Osteoblast (primary cell): ENCODE measurements around the gene TNNI2. TPM values are rescaled to one million over a fixed set of nuclear protein-coding genes. Genes with fewer than 3 reads are reported as not detected.

ENCODE experiments used
- DNase-seq: peaks from one replicate; pipeline ENCODE4 v3.0.0; 2011; ENCODE audit warnings: low spot score, mixed read lengths; ENCODE audit not compliant: insufficient read length; ENCODE audit errors: missing footprints
- H2AFZ ChIP-seq: 2 replicates; pipeline ENCODE4 v1.6.0; 2011; ENCODE audit warnings: mild to moderate bottlenecking, low read length
- H3K27ac ChIP-seq: 2 replicates; pipeline ENCODE4 v1.5.1; 2011; ENCODE audit warnings: mild to moderate bottlenecking, low read depth, low read length, moderate library complexity
- H3K27me3 ChIP-seq: 2 replicates; pipeline ENCODE4 v1.6.0; 2012; ENCODE audit warnings: mild to moderate bottlenecking, control low read depth, inconsistent platforms, low read length, moderate library complexity; ENCODE audit not compliant: insufficient read depth
- H3K36me3 ChIP-seq: 2 replicates; pipeline ENCODE4 v1.5.1; 2011; ENCODE audit warnings: mild to moderate bottlenecking, low read length, control low read depth, moderate library complexity; ENCODE audit not compliant: insufficient read depth
- H3K4me1 ChIP-seq: 2 replicates; pipeline ENCODE4 v1.5.1; 2011; ENCODE audit warnings: mild to moderate bottlenecking, low read length, control low read depth, moderate library complexity; ENCODE audit not compliant: insufficient read depth
- H3K4me2 ChIP-seq: 2 replicates; pipeline ENCODE4 v1.6.0; 2011; ENCODE audit warnings: mild to moderate bottlenecking, low read length; ENCODE audit not compliant: insufficient read depth
- H3K4me3 ChIP-seq: fragments of 200-600 bp; sonication (generic); 3 replicates; pipeline ENCODE4 v1.5.1; 2012; ENCODE audit warnings: mild to moderate bottlenecking, low read length, inconsistent platforms; ENCODE audit not compliant: insufficient read depth
- H3K79me2 ChIP-seq: 2 replicates; pipeline ENCODE4 v1.6.0; 2012; ENCODE audit warnings: mild to moderate bottlenecking, low read length, control low read depth, inconsistent platforms; ENCODE audit not compliant: insufficient read depth
- H3K9me3 ChIP-seq: 2 replicates; pipeline ENCODE4 v1.5.1; 2011; ENCODE audit warnings: low read depth, low read length, control low read depth
- H4K20me1 ChIP-seq: 2 replicates; pipeline ENCODE4 v1.6.0; 2012; ENCODE audit warnings: mild to moderate bottlenecking, low read length, control low read depth; ENCODE audit not compliant: insufficient read depth
- CTCF ChIP-seq: IDR thresholded peaks from 2 replicates; pipeline ENCODE4 v1.5.1; 2011; ENCODE audit warnings: mild to moderate bottlenecking, low read depth, low read length, moderate library complexity; ENCODE audit errors: extremely low read depth
- total RNA-seq: library from RNA; depleted of rRNA; stranded (reverse); fragments of >200 nt; gene quantifications from 2 replicates; pipeline ENCODE4 v1.2.3, GENCODE V29; 2012

The TNNI2 gene
- total RNA-seq, 1 donor, result not detected

DNA sequence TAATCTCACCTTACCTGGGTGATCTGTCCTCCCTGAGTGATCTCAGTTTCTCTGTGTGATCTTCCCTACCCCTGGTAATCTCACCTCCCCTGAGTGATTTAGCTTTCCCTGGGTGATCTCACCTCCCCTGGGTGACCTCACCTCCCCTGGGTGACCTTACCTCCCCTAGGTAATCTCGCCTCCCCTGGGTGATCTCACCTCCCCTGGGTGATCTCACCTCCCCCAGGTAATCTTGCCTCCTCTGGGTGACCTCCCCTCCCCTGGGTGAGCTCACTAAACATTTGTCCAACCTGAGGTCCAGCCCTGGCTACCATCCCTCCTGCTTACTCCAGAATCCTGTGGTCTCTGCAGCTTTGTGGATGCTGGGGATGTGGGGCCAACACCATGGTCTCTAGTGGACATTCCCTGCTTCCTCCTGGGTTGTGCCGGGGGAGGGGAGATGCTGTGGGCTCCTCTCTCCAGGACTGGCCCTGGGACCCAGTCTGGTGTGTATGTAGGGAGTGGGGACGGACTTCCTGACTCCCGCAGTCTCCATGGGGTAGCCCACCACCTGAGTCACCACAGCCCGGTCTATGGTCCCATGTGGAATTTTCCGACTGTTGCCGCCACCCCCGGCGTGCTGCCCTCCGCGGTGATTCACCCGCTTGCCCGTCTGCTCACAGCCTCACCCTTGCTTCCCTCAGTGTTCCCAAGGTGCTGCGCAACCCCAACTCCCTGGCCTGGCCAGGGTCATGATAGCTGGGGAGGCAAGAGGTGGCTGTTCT lies 24.0 kb downstream of the TNNI2 start:
- Histone ChIP-seq H3K9me3 (no peaks in the 10 kb centered on the region), H3K27ac (peak overlapping the region; percentile 92), H3K4me3 (peak overlapping the region; percentile 37), H3K27me3 (no peaks in the 10 kb centered on the region), H3K36me3 (no peaks in the 10 kb centered on the region), H3K4me1 (peaks cover 32% of the 10 kb centered on the region), H3K4me2 (peak overlapping the region; percentile 74), H4K20me1 (no peaks in the 10 kb centered on the region), H3K79me2 (no peaks in the 10 kb centered on the region), H2AFZ (peak overlapping the region; percentile 74)
- no peak for TF ChIP-seq CTCF
- peak; percentile 97 for DNase-seq

DNA sequence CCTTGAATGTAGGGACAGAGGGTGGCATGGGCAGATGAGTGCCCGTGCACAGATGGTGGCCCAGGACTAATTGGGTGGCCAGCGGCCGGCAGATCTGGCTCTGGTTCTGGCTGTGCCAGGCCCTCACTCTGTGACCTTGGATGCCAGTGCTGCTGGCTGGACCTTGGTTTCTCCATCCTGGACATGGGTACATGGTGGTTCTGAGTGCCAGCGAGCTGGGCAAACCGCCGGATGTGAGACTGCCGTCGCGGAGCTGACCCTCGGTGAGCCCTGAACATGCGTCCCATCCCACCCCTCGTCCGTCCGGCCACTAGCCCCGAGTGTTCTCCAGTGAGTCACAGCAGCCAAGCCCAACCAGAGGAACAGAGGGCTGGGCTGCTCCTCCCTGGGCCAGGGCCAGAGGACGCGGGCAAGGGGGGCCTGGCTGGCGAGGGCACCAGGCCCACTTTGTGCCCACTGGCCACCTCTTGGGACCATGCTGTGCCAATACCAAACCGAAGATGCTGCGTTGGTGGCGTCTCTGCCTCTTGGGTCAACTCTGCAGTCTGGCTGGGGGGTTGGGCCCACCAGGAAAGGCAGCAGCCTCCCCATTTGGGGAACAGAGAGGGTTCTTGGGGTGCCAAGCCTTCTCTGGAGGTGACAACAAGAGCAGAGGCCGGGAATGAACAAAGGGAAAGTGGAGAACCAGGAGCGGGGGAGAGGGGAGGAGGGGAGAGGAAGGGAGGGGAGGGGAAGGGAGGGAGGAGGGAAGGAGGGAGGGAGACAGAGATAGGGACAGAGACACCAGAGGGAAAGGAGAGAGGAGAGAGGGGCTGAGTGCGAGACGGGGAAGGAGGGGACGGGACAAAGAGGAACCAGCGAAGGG lies 24.8 kb downstream of the TNNI2 start:
- peaks cover 5% of the 10 kb centered on the region for H3K27me3 ChIP-seq
- H3K4me3 ChIP-seq, result peak overlapping the region; percentile 49
- H3K27ac ChIP-seq, result peak overlapping the region; percentile 92
- peak; percentile 100 for DNase-seq
- H3K36me3 ChIP-seq, result no peaks in the 10 kb centered on the region
- H3K4me2 ChIP-seq, result peak overlapping the region; percentile 74
- no peaks in the 10 kb centered on the region for H3K79me2 ChIP-seq
- peak overlapping the region; percentile 74 for H2AFZ ChIP-seq
- no peaks in the 10 kb centered on the region for H4K20me1 ChIP-seq
- H3K4me1 ChIP-seq, result peaks cover 38% of the 10 kb centered on the region
- no peak for TF ChIP-seq CTCF
- H3K9me3 ChIP-seq, result no peaks in the 10 kb centered on the region

DNA sequence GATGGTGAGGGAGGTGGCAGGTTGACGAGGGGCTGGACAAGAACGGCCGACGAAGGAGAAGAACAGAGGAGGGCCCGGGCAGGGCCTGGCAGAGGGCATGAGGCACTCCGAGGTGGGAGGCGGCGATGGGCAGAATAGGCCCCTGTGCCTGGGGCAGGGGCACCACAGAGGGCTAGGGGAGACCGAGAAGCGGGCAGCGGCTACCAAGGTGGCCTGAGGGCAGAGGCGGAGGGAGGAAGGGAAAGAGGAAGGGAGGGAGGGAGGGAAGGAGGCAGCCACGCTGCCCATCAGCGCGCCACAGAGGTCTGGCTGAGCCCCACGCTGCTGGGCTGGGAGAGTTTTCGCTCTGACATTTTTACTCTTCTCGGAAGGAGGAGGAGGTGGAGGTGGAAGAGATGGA lies 25.4 kb downstream of the TNNI2 start:
- DNase-seq, result no peak
- H3K4me2 ChIP-seq, result peak overlapping the region; percentile 74
- no peaks in the 10 kb centered on the region for H3K9me3 ChIP-seq
- H3K27ac ChIP-seq, result peak overlapping the region; percentile 92
- peaks cover 12% of the 10 kb centered on the region for H3K27me3 ChIP-seq
- H3K79me2 ChIP-seq, result no peaks in the 10 kb centered on the region
- H3K36me3 ChIP-seq, result no peaks in the 10 kb centered on the region
- peaks cover 44% of the 10 kb centered on the region for H3K4me1 ChIP-seq
- TF ChIP-seq CTCF, result no peak
- peak overlapping the region; percentile 49 for H3K4me3 ChIP-seq
- H2AFZ ChIP-seq, result peak overlapping the region; percentile 72
- no peaks in the 10 kb centered on the region for H4K20me1 ChIP-seq
